Kidney (tissue), 14 donors: ENCODE results near the gene PMIS2. TPM values are rescaled to one million over a fixed set of nuclear protein-coding genes. Genes with fewer than 3 reads are reported as not detected.

Experiments
- DNase-seq, 5 donors: peaks; one replicate each; pipeline ENCODE4 v3.0.0-alpha.2; 2013 to 2020
- FAIRE-seq: peaks from 2 replicates; lab custom pipeline; 2012; peaks lifted over from hg19 to GRCh38; lab: Jason Lieb, UNC
- H3K27ac ChIP-seq, 2 donors: one replicate each; pipeline ENCODE4 v1.7.0; 2013; ENCODE audit warnings: low read depth in 2 of 2, low read length in 2 of 2, inconsistent platforms in 1 of 2
- H3K27me3 ChIP-seq: one replicate; pipeline ENCODE4 v1.7.1; 2013; ENCODE audit warnings: low read length, inconsistent platforms; ENCODE audit not compliant: control insufficient read depth, insufficient read depth
- H3K36me3 ChIP-seq, 3 donors: one replicate each; pipeline versions ENCODE4 v1.7.0 to v1.7.1; 2013; ENCODE audit warnings: low read length in 3 of 3, control low read depth in 1 of 3, inconsistent platforms in 1 of 3; ENCODE audit not compliant: insufficient read depth in 3 of 3, control insufficient read depth in 2 of 3
- H3K4me1 ChIP-seq, 3 donors: one replicate each; pipeline versions ENCODE4 v1.7.0 to v1.7.1; 2013; ENCODE audit warnings: low read length in 3 of 3, inconsistent platforms in 1 of 3, low read depth in 1 of 3; ENCODE audit not compliant: control insufficient read depth in 2 of 3, insufficient read depth in 2 of 3
- H3K4me3 ChIP-seq, 3 donors: one replicate each; pipeline versions ENCODE4 v1.7.0 to v1.8.1; 2013; ENCODE audit warnings: low read length in 3 of 3, control low read depth in 1 of 3, inconsistent platforms in 1 of 3
- H3K9ac ChIP-seq, 3 donors: one replicate each; pipeline versions ENCODE4 v1.7.0 to v1.7.1; 2013; ENCODE audit warnings: low read length in 3 of 3, control low read depth in 1 of 3, inconsistent platforms in 1 of 3
- H3K9me3 ChIP-seq, 3 donors: one replicate each; pipeline versions ENCODE4 v1.7.0 to v1.7.1; 2013; ENCODE audit warnings: low read length in 3 of 3, control low read depth in 1 of 3, inconsistent platforms in 1 of 3; ENCODE audit not compliant: control insufficient read depth in 2 of 3, insufficient read depth in 1 of 3
- intact Hi-C: fragments of 100-400 bp; cut with DNase I; formaldehyde crosslinking; loops from one replicate; pipeline ENCODE4 v1.11.1; 2022
- polyA plus RNA-seq: library from polyadenylated mRNA; stranded (reverse); fragments of 350-450 nt; fragmentation: Illumina TruSeq; extraction: RNeasy Lipid Tissue Mini Kit (QIAGEN cat#74804); gene quantifications from one replicate; pipeline ENCODE4 v1.2.3, GENCODE V29; 2014; ENCODE audit warnings: low read depth, low replicate concordance; ENCODE audit not compliant: insufficient read depth
- total RNA-seq: library from RNA; stranded (reverse); fragmentation: NEBNext Ultra II Directional; extraction: Animal tissue kit (Norgen Biotek cat#: 25700); gene quantifications from one replicate; pipeline ENCODE4 v1.2.1, GENCODE V29; 2021
- TF ChIP-seq, protein P1 (sequence below): IDR thresholded peaks from 3 replicates; pipeline ENCODE4 v1.5.1; 2012; ENCODE audit warnings: mild to moderate bottlenecking, moderate library complexity, borderline replicate concordance; ENCODE audit not compliant: insufficient read depth; ENCODE audit errors: extremely low read depth
- donor health status: control.
- donor health status: control.
- donor health status: control.
- donor health status: control.
- donor health status: control.
- donor health status: DM: yes; HTN: yes; CAD: no.
- donor health status: Normal renal cell carcinoma (clear cell type).

PMIS2 gene
- total and polyA plus RNA-seq, 2 donors from 2014 or later: not detected

DNA sequence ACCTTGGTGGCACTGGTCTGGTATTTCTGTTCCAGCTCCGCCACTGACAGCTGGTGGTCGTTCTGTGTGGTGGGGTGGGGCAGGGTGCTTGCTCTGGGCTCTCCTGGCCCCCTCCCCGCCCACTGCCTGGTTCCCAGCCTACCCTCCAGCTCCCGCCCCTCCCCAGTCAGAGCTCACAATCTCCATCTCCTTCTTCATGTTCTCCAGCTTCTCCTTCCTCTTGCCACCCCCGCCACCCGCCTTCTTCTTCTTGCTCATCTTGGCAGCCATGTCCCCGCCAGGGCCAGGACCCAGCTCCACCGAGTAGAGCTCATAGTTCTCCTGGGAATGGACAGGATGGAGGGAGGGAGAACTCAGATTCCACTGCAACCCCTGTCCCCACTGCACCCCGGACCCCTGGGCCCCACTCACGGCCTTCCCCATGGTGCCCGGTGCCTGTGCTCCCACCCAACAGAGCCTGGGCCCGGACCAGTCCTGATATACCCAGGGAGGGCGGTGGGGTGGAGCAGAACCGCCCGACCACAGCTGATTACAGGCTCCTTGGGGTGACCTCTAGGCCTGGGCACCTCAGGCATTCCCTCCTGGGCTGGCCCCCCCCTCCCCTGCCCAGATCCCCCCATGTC is 22.7 kb upstream of the PMIS2 start, which contains the start of gene ATP4A:
TSS of gene ATP4A (minus strand) at position 452 of the 623 bp plus-strand sequence. CDS start at position 423, 29 bp downstream.
- Histone ChIP-seq H3K4me1 (no peaks in the 10 kb centered on the region), H3K36me3 (no peaks in the 10 kb centered on the region), H3K4me3 (no peak within 1 kb of the TSS), H3K27ac (no peak within 1 kb of the TSS), H3K27me3 (no peaks in the 10 kb centered on the region), H3K9ac (no peak within 1 kb of the TSS), H3K9me3 (no peaks in the 10 kb centered on the region)
- FAIRE-seq: no peak
- intact Hi-C loops: no loop called here
- TF ChIP-seq, protein P1, sequence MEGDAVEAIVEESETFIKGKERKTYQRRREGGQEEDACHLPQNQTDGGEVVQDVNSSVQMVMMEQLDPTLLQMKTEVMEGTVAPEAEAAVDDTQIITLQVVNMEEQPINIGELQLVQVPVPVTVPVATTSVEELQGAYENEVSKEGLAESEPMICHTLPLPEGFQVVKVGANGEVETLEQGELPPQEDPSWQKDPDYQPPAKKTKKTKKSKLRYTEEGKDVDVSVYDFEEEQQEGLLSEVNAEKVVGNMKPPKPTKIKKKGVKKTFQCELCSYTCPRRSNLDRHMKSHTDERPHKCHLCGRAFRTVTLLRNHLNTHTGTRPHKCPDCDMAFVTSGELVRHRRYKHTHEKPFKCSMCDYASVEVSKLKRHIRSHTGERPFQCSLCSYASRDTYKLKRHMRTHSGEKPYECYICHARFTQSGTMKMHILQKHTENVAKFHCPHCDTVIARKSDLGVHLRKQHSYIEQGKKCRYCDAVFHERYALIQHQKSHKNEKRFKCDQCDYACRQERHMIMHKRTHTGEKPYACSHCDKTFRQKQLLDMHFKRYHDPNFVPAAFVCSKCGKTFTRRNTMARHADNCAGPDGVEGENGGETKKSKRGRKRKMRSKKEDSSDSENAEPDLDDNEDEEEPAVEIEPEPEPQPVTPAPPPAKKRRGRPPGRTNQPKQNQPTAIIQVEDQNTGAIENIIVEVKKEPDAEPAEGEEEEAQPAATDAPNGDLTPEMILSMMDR: no peak
- peak in 2 of 5 donors; percentile 31 to 68 for DNase-seq

DNA sequence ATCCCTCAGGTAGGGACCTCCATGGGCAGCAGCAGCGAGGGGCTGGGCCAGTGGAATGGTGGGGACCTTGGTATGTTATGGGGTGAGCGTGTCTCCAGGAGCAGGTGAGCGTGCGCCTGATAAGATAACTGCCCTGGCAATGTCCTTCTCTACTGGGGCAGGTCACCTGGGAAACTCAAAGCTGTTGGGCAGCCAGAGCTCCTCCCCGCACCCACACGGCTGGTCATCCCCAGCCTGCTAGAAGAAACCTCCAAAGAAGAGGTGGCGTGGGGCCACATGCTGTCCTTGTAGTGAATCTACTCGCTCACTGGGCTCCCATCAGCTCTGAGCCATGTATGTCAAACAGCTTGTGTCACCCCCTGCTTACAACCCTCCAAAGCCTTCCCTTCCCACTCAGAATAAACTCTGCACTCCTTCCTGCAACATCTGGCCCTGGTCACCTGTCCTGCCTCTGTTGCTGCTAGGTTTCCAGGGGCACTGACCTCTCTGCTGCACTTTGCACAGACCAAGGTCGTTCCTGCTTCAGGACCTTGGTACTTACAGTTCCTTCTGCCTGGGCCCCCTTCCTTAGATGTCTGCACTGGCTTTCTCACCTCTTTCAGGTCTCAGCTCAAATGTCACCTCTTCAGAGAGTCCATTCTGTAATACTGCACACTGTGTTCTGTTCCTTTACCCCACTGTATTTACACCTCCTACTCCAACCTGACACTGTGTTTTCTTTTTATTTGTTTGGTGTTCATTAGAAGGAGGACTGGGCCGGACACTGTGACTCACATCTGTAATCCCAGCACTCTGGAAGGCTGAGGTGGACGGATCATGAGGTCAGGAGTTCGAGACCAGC is 20.7 kb upstream of the PMIS2 start:
- Histone ChIP-seq H3K27me3 (no peaks in the 10 kb centered on the region), H3K27ac (no peak overlapping the region), H3K4me3 (no peak overlapping the region), H3K4me1 (no peaks in the 10 kb centered on the region), H3K9ac (no peak overlapping the region), H3K9me3 (no peaks in the 10 kb centered on the region), H3K36me3 (no peaks in the 10 kb centered on the region)
- no peak for FAIRE-seq
- intact Hi-C loops: no loop called here
- DNase-seq: no peak
- TF ChIP-seq, protein P1: no peak

DNA sequence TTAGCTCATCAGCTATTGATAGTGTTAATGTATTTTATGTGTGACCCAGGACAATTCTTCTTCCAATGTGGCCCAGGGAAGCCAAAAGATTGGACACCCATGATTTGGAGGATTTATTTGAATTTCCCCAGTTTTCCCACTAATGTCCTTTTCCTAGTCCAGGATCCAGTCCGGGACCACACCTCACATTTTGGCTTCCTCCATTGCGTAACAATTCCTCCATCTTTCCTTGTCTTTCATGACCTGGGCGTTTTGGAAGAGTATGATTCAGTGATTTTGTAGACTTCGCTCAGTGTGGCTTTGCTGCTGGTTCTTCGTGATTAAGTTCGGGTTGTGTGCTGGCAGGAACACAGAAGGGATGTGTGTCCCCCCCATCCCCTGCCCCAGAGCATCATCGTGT is 19.2 kb upstream of the PMIS2 start:
- Histone ChIP-seq H3K27ac (no peak overlapping the region), H3K9me3 (no peaks in the 10 kb centered on the region), H3K27me3 (no peaks in the 10 kb centered on the region), H3K9ac (no peak overlapping the region), H3K36me3 (no peaks in the 10 kb centered on the region), H3K4me3 (no peak overlapping the region), H3K4me1 (no peaks in the 10 kb centered on the region)
- DNase-seq (no peak), FAIRE-seq (no peak)
- TF ChIP-seq, protein P1: no peak
- intact Hi-C loops: no loop called here
